SW 1271 (cell line): ENCODE measurements around the gene RBMXL2.

Experiments
- DNase-seq, 2 experiments: peaks; one replicate each; lab custom pipeline; 2025; lab: John Stamatoyannopoulos, UW

Gene RBMXL2

DNA sequence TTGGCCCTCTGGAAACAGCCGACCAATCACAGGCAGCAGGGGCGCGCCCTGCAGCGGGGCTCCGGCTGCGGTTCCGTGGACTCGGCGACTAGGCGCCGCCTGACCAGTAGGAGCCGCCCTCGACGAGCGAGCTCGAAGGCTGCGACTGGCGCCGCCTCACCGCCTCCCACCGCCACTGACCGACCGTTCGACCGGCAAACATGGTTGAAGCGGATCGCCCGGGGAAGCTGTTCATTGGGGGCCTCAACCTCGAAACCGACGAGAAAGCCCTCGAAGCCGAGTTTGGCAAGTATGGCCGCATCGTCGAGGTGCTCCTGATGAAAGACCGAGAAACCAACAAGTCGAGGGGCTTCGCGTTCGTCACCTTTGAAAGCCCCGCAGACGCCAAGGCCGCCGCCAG lies at the start of gene RBMXL2:
TSS of gene RBMXL2 (plus strand) at position 78 of the 400 bp plus-strand sequence. CDS start at position 201, 123 bp downstream.
- no peak for DNase-seq

DNA sequence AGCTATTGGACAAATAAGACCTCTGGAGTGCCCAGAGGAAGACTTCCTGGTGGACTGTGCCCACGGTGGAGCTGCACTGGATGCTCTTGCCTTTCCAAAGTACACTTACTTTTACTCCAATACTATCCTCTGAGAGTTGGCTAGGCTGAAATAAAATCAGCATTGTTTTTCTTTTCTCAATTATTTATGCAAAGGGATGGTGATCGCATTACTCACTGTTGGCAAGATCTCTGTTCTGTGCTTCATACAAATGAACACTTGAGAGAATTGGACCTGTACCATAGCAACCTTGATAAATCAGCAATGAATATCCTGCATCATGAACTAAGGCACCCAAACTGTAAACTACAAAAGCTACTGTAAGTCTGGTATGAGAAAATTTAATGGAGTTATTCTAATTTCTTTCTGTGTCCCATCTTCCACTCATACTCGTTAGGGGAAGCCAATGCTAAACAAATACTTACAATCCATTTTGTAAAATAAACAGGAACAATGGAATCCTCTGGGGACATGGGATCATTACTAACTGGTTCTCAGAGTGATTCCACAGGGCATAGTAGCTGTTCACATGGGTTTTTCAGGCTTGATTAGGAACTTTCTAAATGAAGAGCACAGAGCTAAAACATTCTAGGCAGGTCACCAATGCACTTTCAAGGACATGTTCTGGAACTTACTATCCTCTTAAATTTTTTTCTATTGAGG lies 42.2 kb upstream of the RBMXL2 start:
- no peak for DNase-seq

DNA sequence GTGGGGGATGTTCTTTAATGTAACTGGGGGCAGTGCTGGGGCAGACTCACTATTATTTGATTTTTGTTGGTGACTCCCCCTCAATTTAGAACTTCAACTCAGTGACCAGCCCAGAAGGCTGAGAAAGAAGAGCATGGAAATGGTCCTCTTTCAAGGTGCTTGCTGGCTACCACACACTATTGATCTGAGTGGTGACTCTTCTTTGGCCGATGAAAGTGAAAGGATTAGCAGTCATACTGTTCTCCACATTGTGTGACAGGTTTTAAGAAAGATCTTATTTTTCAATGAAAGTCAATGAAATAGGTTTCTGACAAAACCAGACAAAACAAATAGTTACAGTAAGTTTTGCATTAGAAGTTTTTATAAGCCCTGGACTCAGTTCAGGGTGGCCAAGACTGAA lies 38.6 kb upstream of the RBMXL2 start:
- DNase-seq, result no peak

DNA sequence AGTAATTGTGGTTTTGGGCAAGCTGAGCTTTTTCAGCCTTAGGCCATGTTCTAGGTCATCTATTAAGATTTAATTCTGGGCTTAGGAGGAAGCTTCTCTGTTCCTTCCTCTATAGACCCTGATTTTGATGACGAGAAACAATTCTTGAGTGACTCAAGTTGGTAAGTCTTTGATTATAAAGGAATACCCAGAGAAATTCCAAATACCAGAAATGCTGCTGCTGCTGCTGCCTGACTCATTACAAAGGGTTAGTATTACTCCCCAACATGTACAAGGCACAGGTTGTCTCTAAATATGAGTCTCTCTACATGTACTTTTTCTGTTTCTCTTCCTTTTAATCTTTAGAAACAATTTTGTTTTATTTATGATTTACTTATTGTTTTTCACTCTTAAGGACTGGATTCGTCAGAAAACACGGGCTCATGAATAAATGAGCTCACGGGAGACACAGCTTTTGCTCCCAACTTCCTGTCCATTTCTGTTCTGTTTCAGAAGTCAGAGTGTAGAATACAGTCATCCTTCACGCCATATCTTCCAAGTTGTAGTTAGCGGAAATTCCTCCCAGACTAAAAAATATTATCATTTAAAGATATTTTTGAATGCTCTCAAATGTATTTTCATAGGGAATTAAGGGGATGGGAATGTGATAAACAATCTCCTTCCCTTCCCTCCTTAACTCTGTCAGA lies 31.8 kb upstream of the RBMXL2 start:
- DNase-seq, result no peak

DNA sequence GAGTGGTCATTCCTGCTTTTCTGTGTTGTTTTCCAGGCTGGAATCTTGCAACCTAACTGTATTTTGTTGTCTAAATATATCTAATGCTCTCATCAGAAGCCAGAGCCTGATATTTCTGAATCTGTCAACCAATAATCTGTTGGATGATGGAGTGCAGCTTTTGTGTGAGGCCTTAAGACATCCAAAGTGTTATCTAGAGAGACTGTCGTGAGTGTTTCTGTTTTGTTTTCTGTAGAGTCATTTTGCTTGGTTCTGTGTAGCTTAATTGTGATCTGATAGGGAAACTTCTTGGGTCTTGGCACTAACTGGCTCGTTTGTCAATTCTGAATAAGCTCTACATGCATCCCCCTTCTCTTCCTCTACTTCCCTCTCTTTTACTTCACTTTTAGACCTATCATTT lies 31.2 kb upstream of the RBMXL2 start:
- no peak for DNase-seq

DNA sequence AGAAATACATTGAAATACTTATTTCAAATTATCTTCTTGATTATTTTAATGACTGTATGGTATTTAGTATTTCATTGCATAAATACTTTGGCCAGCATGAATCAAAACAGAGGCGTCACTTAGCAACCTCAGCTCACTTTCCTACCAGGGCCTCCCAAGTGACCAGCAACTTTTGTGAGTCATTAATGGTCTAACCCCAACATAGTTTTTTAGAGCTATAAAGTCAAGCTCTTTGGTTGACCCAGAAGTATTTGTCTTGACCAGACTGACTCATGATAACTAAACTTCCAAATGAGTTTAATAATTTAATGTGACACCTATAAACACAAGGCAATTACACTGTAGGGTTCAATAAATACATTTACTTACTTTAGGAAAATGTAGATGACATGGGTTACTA lies 27.9 kb upstream of the RBMXL2 start:
- no peak for DNase-seq

DNA sequence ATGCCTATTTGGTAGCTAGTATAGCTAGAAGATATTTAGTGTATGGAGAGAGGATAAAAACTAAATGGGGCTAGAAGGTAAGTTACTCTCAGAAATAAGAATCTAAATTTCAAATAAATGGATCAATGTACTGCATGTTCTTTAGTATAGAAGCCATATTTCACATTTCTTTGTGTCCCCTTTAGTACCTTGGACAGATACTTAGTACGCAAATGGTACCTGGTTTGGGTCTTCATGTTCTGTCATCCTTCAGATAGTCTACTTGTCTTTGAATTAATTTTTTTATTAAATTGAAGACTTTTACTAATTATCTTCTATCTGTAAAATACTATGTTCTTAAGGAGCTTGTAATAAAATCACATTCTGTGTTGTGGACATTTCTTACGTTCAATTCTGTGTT lies 26.3 kb upstream of the RBMXL2 start:
- no peak for DNase-seq

DNA sequence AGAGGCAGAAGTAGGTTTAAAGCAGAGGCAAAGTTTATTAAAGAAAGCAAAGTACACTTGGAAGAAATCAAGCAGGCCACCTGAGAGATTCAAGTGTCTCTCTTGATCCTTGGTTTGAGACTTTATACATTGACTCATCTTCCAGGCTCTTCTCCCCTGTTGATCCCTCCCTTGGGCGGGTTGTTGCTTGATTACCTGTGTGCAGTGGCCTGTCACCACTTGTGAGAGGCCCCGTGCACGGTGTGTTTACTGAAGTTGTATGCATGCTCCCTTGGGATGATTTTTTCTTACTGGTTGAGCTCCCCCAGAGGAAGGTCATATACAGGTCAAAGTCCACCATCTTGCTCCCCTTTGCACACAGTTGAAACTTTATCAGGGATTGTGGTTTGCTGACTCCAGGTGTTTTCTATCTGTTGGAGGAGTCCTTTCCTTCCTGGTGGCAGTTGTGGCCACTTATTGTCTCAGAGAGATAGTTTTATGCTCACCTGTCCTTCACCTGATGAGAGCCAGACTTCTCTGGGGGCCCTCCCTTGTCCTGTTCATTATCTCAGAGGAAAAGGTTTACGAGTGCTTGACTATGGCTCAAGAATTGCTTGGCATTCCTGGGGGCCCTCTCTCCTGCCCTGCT lies 16.3 kb upstream of the RBMXL2 start:
- no peak for DNase-seq

DNA sequence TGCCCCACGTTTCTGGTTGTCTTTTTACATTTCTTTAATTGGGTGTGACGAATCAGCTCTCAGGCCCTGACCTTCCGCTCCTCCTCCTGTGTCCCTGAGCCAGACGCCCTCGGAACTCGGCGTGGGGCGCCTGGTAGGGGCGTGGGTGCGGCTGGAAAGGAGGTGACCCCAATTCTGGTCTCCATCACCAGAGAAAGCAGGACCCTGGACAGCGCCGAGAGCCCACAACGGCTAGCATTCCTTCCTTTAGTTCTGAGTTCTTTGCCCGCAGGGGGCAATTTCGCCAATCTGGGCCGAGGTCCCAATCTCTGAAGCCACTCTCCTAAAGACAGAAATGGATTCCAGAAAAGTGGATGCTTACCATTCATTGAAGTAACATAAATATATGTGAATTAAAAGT lies 11.7 kb upstream of the RBMXL2 start:
- DNase-seq, result no peak

DNA sequence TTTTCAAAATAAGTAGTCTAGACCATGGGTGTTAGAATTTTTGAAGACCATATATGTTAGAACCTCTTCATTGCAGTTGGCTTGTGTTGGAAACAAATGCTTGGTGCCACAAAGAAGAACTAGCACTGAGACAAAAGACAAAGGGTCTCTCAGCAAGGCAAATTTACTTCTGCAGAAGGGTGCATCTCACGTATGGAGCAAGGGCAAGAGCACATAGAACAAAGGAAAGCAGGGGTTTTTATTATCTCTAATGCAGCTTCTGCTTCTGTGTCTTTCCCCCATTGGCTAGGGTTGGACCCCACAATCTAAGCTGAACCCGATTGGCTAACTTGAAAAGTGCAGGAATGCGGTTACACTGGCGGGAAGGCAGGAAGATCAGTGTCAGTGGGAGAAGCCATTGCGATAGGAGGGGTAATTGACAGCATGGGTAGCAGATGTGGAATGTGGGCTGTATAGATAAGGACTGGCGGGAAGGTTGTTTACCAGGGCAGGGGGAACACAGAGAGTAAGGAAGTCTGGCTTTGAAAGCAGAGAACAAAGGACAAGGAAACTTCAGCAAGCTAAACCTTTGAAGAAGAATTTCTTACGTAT lies 9.2 kb upstream of the RBMXL2 start:
- no peak for DNase-seq

DNA sequence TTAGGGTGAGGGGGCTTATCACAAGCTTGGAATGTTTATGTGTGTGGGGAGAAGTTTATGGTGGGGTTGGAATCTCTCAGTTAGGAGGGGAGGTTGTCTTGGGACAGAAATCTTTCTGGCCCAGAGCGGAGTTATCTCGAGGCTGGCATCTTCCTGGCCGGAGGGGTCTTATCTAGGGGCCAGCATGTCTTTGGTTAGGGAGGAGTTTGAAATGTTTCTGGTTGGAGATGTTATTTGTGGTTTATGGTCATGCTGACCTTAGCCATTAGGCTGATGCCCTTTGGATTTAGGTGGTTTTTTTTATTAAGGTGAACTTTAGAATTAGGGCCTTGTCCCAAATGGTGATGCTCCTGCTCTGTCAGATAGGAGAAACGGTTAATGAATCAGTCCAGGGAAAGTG lies 7.9 kb upstream of the RBMXL2 start:
- no peak for DNase-seq

DNA sequence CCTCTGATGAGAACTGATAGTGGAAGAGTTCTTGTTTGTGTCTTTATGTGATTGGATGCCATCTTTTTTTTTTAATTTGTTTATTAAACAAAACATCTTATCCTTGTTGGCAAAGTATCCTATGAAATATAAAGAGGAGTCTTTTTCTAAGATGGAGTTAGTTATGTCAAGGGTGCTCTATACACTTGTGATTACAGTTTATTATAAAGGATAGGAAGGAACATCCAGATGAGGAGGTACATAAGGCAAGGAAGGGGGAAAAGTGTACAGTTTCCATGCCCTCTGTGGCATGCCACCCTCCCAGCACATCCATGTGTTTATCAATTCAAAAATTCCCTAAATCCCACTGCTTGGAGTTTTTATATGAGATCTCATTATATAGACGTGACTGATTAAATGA lies 7.4 kb upstream of the RBMXL2 start:
- DNase-seq, result no peak

DNA sequence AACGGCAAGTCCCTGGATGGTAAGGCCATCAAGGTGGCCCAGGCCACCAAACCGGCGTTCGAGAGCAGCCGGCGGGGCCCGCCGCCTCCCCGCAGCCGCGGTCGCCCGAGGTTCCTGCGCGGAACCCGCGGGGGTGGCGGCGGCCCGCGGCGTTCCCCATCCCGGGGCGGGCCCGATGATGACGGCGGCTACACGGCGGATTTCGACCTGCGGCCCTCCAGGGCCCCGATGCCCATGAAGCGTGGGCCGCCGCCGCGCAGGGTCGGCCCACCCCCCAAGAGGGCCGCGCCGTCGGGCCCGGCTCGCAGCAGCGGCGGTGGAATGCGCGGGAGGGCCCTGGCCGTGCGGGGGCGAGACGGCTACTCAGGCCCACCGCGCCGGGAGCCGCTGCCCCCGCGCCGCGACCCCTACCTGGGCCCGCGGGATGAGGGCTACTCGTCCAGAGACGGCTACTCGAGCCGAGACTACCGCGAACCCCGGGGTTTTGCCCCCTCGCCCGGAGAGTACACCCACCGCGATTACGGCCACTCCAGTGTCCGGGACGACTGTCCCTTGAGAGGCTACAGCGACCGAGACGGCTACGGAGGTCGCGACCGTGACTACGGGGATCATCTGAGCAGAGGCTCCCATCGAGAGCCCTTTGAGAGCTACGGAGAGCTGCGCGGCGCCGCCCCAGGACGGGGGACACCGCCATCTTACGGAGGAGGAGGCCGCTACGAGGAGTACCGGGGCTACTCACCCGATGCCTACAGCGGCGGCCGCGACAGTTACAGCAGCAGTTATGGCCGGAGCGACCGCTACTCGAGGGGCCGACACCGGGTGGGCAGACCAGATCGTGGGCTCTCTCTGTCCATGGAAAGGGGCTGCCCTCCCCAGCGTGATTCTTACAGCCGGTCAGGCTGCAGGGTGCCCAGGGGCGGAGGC lies 792 bp downstream of the RBMXL2 start:
- no peak for DNase-seq

DNA sequence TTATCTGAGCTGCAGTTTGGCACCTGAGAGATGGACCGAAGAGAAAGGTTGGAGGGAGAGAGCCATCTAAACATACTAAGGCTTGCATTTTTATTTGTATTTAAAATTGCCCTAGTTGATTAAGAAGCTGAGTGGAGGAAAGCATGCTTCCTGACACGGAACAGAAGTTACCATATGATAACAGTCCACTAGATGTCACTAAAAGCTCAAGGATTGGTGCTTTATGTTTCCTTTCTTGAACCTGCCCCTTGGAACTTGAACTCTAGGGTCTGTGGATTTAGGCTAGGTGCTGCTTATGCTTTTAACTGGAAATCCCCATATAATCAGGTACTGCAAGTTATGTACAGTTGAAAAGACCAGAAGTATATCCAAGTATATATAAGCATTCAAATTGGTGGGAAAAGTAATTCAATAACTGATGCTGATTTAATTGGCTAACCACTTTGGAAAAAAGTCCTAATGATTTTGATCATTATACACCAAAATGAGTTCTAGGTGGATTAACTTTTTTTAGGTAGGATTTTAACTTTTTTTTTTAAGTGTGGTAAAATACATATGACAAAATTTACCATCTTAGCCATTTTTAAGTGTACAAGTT lies 9.5 kb downstream of the RBMXL2 start:
- DNase-seq, result peak in 1 of 2 experiments; percentile 60

DNA sequence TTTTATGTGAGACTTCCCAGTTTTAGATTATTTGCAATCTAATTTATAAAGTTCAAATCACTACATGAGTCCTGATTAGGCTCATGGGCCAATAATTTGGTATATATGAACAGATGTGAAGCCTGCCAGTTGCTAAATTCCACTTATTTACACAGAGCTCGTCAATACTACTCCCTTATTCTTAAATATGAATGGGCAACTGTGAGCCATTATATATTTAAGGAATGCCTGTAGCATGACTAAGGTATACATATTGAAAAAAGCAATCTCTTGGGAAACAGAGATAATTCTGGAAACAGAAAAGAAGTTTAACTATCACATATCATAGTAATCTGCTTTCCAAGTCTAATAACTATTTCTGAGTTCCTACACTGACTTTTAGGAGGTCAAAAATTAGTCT lies 27.0 kb downstream of the RBMXL2 start:
- no peak for DNase-seq

DNA sequence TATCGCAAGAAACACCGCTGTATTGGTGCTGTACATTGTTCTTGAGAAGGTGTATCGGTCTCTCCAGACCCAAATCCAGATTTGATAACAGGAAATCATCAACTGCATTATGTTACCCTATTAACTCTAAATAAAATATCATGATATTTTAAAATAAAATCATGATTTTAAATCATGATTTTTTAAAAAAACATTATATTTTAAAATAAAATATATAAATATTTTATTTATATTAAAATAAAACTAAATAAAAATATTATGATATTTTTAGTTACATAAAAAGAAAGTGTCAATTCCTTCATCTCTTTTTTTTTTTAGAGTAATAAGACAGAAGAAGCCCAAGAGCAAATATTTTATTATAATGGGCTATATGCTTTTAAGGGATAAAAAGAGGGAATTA lies 27.6 kb downstream of the RBMXL2 start:
- DNase-seq, result no peak

DNA sequence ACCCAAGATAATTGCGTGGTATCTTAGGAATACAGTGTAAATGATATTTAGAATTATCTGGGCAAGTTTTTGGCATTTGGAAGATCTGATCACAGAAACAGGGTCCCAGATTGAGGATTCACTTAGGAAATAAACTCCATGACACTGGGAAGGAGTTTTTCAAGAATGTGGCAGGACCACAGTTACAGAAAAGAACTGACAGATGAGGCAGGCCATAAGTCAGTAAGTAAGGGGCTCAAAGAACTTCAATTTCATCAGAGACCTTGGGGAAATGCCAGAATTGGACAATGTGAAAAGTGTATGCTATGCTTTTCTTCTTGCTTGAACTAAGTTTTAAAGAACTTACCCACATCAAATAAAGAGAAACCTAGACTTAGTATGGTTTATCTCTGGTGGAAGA lies 49.3 kb downstream of the RBMXL2 start:
- DNase-seq, result no peak
